Mononuclear cell (primary cell): ENCODE data around the gene KITLG. TPM values are rescaled to one million over a fixed set of nuclear protein-coding genes. Genes with fewer than 3 reads are reported as not detected.
"Not testable (repeated sequence)": the region's sequence is repeated elsewhere in the genome, so short reads cannot be mapped to it uniquely, and the experiment has no call there.

Experiments
- H3K27me3 ChIP-seq: 2 replicates; pipeline ENCODE4 v1.6.0; 2011; ENCODE audit warnings: low read length, control low read depth; ENCODE audit not compliant: insufficient read depth
- H3K4me1 ChIP-seq: 2 replicates; pipeline ENCODE4 v1.5.1; 2011; ENCODE audit warnings: mild to moderate bottlenecking, low read length, control low read depth; ENCODE audit not compliant: insufficient read depth
- H3K4me3 ChIP-seq: 2 replicates; pipeline ENCODE4 v1.5.1; 2011; ENCODE audit warnings: mild to moderate bottlenecking, low read length, moderate library complexity
- H3K9me3 ChIP-seq: 2 replicates; pipeline ENCODE4 v1.5.1; 2011; ENCODE audit warnings: low read depth, mild to moderate bottlenecking, control low read depth, low read length
- total RNA-seq: library from RNA; depleted of rRNA; stranded (reverse); fragments of >200 nt; gene quantifications from one replicate; pipeline ENCODE4 v1.2.3, GENCODE V29; 2012

Gene KITLG
- total RNA-seq, 1 donor = 0.21 TPM

DNA sequence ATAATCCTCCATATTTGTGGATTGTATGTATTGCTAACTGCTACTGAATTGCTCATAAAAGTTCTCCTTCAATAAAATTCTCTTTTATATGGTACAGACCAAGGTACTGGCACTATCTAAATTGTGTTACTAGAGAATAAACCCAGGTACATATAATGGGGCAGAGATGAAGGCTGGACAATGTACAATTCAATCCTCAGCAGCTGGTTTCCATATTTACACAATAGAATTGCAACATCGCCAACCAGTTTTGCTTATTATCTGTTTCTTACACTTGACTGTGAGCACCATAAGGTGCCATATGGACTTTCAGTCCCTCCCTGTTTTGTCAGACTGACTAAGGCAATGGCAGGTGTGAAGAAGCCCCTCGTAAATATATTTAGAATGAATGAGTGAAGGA lies 18.1 kb downstream of the KITLG start:
- H3K4me3 ChIP-seq = no peak overlapping the region
- H3K27me3 ChIP-seq = no peaks in the 10 kb centered on the region
- H3K4me1 ChIP-seq = no peaks in the 10 kb centered on the region
- H3K9me3 ChIP-seq = no peaks in the 10 kb centered on the region

DNA sequence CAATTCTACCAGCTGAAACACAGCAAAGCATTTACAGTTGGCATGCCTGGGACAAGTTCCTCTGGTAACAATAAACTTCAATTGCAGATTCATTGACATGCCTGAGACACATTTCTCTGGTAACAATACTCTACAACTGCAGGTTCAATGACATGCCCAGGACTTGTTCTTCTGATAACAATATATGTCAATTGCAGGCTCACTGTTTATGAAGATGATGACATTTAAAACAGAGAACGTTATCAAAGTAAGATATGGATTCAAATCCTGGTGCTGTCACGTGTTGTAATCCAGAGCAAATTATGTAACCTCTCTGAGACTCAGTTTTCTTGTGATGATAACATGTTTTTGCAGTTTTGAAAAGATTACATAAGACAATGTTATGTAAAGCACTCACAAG lies 20.5 kb downstream of the KITLG start:
- H3K27me3 ChIP-seq = no peaks in the 10 kb centered on the region
- H3K4me1 ChIP-seq = no peaks in the 10 kb centered on the region
- no peak overlapping the region for H3K4me3 ChIP-seq
- H3K9me3 ChIP-seq = no peaks in the 10 kb centered on the region

DNA sequence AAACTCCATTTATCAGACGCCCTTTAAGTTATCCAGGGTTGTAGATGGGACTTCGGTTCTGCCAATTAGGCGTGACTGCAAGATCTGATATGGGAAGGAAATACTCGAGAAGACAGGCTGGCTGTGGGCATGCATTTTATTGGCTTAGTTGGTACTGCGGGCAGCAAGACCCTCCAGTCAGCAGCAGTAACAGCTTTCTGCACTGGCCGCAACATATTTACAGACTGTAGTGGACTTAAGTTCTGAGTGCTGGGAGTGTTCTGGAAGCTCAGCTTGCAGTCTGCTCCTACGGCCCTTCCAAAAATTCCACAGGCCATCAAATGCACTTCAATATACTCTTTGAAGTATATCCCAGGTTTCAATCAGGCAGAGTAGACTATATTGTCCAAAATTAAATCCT lies 21.1 kb downstream of the KITLG start:
- H3K4me3 ChIP-seq = no peak overlapping the region
- H3K4me1 ChIP-seq = no peaks in the 10 kb centered on the region
- no peaks in the 10 kb centered on the region for H3K9me3 ChIP-seq
- H3K27me3 ChIP-seq = no peaks in the 10 kb centered on the region

DNA sequence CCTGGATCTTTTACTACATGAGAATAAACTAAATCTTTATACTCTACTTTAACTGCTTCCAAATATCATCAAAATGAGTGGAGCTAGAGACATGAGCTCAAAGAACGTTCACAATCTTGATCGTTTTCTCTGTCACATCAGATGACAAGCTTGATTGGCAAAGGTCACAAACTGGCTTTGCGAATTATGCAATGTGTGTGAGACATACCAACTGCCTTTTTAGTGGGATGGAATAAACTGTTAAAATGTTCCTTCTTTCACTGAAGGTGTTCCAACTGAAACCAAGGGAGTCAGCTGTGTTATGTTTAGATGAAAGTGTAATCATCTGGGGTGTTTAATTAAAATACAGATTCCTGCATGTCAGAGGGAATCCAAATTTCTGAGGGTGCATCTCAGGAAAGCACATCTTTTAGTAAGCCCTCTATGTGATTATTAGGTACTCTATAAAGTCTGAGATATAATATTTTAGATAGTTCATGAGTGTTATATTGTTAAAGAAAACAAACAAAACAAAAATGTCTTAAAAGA lies 21.9 kb downstream of the KITLG start:
- H3K9me3 ChIP-seq = no peaks in the 10 kb centered on the region
- peaks cover 2% of the 10 kb centered on the region for H3K27me3 ChIP-seq
- no peak overlapping the region for H3K4me3 ChIP-seq
- H3K4me1 ChIP-seq = no peaks in the 10 kb centered on the region

DNA sequence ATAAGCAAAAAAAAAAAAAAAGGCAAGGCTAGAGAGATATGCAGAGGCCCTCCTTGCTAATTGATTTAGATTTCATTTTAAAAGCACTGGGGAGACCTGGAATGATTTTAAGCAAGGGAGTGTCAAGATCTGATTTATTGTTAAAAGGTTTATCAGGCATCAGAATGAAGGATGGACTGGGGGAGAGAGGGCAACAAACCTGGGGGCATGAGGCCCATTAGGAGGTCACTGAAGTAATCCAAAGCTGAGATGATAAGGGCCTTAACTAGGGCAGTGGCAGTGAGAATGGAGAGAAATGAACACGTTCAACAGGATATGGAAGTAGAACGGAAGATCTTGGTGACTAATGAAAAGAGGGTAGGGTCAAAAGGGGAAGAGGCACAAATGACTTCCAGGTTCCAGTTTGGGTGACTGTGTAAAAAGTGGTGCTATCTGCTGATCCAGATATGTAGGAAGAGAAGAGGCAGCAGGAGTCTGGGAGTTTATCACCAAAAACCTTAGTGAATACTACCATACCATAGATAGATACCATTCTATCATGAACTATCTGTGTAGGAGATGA lies 24.0 kb downstream of the KITLG start:
- peaks cover 2% of the 10 kb centered on the region for H3K27me3 ChIP-seq
- no peaks in the 10 kb centered on the region for H3K9me3 ChIP-seq
- no peak overlapping the region for H3K4me3 ChIP-seq
- no peaks in the 10 kb centered on the region for H3K4me1 ChIP-seq

DNA sequence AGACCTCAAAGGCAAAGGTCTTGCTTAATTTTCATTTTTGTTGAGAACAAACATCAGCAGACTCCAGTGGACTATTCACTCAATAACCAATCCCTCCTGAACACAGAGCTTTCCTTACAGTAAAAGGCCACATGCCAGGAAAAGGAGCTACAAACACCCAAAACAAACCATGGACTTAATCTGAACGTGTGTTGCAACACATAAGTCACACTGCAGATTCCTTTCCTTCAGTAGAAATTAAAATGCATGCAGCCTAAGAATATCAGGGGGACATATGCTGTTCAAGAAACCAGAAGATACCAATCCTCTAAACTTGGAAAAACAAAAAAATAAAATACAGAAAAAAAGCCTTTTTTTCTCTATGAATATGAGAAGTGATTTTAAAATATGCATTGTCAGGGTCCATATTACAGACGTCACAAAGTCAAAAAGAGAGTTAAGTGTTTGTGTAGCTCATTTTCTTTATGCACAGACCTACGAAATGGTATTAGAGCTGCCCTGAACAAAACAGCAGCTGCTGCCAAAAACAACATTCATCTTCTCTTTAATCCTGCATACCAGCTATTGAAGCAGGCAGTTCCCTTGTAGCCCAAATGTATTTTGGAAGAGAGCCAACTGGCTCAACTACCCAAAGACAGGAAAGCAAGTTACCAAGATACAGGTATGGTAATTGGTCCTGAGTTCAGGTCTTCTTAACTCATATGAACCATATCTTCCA lies 26.2 kb downstream of the KITLG start:
- H3K27me3 ChIP-seq = peaks cover 2% of the 10 kb centered on the region
- H3K4me3 ChIP-seq = no peak overlapping the region
- H3K9me3 ChIP-seq = no peaks in the 10 kb centered on the region
- no peaks in the 10 kb centered on the region for H3K4me1 ChIP-seq

DNA sequence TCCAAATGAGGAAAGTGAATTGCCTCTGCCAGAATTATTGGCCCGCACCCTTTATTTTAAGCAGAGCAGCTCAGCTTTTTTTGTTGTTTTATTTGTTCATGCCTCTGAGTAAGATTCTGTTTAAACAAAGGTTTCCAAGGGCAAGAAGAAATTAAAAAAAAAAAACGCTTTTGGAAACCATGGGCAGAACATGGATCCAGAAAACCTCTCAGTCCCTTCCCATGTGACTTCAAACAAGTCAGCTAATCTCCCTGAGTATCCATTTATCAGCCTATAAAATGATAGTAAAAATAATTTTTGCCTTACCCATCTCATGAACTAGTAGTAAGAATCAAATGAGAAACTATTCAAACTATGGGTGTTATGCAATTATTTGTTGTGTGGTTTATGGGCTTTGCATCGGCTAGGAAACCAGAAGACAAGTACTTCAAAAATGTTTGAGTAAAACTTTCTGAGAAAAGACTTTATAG lies 27.6 kb downstream of the KITLG start:
- Histone ChIP-seq H3K4me3 (no peak overlapping the region), H3K9me3 (no peaks in the 10 kb centered on the region), H3K4me1 (no peaks in the 10 kb centered on the region), H3K27me3 (peaks cover 2% of the 10 kb centered on the region)

DNA sequence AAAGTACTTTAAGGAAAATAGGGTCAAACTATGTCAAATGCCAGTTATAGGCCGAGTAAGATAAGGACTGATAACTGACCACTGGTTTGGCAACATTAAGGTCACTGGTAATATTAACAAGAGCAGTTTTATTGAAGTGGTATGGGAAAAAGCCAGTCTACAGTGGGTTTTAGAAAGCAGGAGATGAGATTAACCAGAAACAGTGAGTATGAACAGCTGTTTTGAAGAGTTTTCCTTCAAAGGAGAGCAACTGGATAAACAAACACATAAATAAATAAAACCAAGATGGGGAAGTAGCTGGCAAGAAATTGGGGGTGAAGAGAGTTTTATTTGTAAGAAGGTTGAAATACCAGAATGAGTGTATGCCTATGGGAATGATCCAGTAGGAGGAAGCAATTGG lies 30.3 kb downstream of the KITLG start:
- Histone ChIP-seq H3K27me3 (peaks cover 2% of the 10 kb centered on the region), H3K9me3 (no peaks in the 10 kb centered on the region), H3K4me3 (no peak overlapping the region), H3K4me1 (no peaks in the 10 kb centered on the region)

DNA sequence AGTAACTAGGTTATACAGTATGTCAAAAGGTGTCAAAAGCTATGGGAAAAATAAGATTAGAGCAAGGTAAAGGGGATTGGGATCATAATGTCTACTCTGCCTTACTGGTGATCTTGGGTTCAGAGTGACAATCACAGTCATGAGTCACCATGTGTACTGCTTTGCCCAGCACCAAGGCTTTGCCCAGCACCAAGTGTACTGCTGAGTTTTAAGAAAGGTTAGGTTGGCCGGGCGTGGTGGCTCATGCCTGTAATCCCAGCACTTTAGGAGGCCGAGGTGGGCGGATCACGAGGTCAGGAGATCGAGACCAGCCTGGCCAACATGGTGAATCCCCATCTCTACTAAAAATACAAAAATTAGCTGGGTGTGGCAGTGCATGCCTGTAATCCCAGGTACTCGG lies 32.3 kb downstream of the KITLG start:
- H3K4me1 ChIP-seq, H3K9me3 ChIP-seq, H3K27me3 ChIP-seq, H3K4me3 ChIP-seq: not testable (repeated sequence)

DNA sequence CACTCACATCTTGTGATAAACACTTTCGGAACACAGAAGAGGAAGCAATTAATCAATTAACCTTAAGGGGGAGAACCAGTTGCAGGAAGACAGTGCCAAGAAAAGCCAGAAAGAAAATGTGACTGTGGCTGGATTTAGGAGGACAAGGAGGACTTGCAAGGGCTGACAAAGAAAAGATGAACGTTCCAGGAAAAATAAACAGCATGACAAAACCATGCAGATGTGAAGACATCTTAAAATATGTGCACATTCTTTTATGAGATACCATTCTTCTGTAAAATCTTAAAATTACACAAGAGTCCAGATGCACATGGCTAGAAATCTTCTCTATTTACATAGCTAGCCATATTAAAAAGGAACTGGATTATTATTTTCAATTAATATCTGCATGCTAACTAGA lies 33.4 kb downstream of the KITLG start:
- Histone ChIP-seq H3K27me3 (no peaks in the 10 kb centered on the region), H3K9me3 (no peaks in the 10 kb centered on the region)

DNA sequence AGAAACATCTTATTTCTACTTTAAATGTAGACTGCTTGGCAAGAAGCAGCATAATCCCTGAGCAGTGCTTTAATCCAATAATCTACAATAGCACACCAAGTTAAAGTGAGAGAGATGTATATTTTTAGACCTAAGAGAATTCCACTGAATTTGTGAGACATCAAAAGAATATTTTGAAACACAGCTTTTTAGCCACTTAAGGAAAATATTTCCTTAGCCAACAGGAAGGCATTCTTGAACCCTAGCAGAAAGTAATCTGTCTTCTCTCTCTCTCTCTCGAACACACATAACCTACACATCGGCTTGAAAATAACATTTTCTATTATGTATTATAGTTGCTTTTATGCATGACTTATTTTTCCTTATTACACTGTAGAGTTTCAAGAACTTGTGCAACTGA lies 34.0 kb downstream of the KITLG start:
- Histone ChIP-seq H3K4me3 (no peak overlapping the region), H3K9me3 (no peaks in the 10 kb centered on the region), H3K27me3 (no peaks in the 10 kb centered on the region), H3K4me1 (no peaks in the 10 kb centered on the region)

More for the DNA sequence above, 33.4 kb downstream of the KITLG start:
- Histone ChIP-seq H3K4me3 (no peak overlapping the region), H3K4me1 (no peaks in the 10 kb centered on the region)

DNA sequence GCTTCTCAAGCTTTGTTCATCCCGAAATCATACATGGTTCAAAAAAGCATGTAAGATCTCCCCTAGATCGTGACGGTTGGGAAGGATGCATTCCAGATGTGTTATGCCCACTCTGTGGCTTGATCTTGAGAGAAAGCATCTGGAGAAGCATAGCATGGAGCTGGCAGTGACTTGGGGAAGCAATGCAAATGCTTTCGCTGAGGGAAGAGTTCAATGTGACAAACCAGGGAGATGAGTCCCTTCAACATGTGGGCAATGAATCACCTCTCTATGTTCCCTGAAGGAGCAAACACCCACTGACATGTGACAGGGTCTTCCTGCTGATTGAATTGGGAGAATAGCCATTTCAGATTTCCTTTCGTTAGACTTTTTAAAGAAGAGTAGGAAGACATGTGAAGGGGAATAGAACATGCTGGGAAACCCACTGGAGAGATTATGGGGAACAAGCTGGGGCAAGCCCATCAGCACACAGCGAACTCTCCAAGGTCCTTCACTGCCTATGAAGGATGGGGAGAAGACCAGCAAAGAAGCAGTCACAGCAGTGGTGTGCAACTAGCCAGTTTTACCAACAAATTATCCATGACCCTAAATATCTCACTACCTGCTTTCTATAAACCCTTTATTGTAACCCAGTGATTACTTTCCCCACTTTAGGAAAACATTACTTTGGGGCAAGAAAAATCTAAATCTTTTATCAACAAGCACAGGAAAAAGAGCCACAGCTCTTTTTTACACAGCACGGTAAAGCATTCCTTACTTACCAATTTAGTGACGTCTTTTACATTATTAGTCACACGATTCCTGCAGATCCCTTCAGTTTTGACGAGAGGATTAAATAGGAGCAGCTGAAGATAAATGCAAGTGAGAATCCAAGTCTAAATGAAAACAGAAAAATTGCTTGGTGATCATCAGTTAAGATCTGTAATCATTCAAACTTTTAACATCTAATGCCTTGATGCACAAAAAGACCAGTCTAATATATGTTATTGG lies 35.0 kb downstream of the KITLG start:
- Histone ChIP-seq H3K27me3 (no peaks in the 10 kb centered on the region), H3K4me1 (no peaks in the 10 kb centered on the region), H3K9me3 (no peaks in the 10 kb centered on the region), H3K4me3 (no peak overlapping the region)

DNA sequence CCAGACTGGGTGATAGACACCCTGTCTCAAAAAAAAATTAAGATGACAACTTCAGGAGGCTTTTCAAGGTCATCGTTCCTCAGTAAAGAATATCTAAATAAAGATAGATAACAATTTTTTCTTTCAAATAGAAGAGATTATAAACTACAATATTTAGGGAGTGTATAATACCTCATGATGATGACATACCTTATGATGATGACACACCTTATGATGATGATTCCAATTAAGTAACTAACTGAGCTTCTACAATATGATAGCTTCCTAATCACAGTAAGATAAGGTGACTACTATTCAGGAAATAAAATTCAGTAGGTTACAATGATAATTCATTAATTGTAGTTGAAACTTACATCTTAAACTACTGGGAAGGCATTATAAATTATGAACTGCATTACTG lies 40.4 kb downstream of the KITLG start:
- Histone ChIP-seq H3K9me3 (peaks cover 6% of the 10 kb centered on the region), H3K27me3 (no peaks in the 10 kb centered on the region), H3K4me3 (no peak overlapping the region), H3K4me1 (no peaks in the 10 kb centered on the region)

DNA sequence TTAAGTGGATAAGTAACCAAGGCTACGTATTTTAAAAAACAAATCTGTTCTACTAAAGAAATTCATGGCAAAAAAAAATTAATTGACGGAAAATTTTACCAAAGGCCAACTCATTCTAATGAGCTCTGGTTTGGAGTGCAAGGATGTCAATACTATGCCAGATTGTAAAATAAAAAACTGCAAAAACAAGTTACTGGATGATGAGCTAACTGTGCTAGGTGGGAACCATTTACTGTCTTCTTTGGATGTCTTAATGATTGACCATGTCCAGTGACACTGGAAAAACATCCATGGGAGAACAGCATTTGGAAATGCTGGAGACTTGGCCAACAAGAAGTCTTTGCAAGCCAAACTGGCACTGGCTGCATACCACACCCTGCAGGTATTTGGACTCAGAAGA lies 41.6 kb downstream of the KITLG start:
- Histone ChIP-seq H3K4me3 (no peak overlapping the region), H3K9me3 (peaks cover 6% of the 10 kb centered on the region), H3K4me1 (no peaks in the 10 kb centered on the region), H3K27me3 (no peaks in the 10 kb centered on the region)

DNA sequence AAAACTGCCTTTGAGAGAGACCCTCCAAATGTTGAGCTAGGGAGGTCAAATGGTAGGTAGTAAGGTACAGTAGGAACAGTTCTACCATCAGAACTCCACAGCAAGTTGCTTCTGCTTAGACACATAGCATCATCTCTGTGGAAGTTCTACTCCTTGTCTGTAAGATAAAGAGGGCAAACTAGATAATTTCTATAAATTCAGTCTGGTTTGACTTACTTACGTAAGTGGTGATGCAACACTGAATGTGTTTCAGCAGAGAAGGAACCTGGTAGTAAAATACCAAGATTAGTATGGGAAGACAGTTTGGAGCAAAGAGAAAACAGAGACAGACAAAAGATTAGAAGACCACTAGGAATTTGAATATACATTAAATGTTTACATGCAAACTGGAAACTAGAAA lies 42.0 kb downstream of the KITLG start:
- no peaks in the 10 kb centered on the region for H3K4me1 ChIP-seq
- no peak overlapping the region for H3K4me3 ChIP-seq
- peaks cover 6% of the 10 kb centered on the region for H3K9me3 ChIP-seq
- no peaks in the 10 kb centered on the region for H3K27me3 ChIP-seq
